H1 (cell line): ENCODE results near the gene TBL1Y. TPM values are rescaled to one million over a fixed set of nuclear protein-coding genes. Genes with fewer than 3 reads are reported as not detected.

Experiments used
- CTCF ChIA-PET: fragments of 300-600 bp; sonication (Branson Sonifier 250); formaldehyde crosslinking; loops from one replicate; lab custom pipeline; 2021; ENCODE audit not compliant: partially characterized antibody; lab: Charles Lee
- POLR2A ChIA-PET: fragments of 300-600 bp; sonication (Branson Sonifier 250); formaldehyde crosslinking; loops from one replicate; lab custom pipeline; 2021; ENCODE audit warnings: inconsistent platforms; ENCODE audit not compliant: partially characterized antibody; lab: Charles Lee
- DNase-seq, 2 experiments: peaks; one replicate each; pipeline versions ENCODE4 v3.0.0 to v3.0.0-alpha.2; 2010 to 2022; ENCODE audit warnings: low spot score in 2 of 2, low read depth in 1 of 2, mixed read lengths in 1 of 2
- FAIRE-seq: peaks from 2 replicates; lab custom pipeline; 2011; peaks lifted over from hg19 to GRCh38; lab: Jason Lieb, UNC
- H2AFZ ChIP-seq: 2 replicates; pipeline ENCODE4 v1.8.1; 2012; ENCODE audit warnings: low read length, inconsistent platforms
- H2AK5ac ChIP-seq: 2 replicates; pipeline ENCODE4 v1.6.1; 2013; ENCODE audit warnings: low read depth, low read length
- H2BK120ac ChIP-seq: replicated peaks from 2 replicates; pipeline ENCODE3; 2013; ENCODE audit warnings: low read depth, low read length, inconsistent platforms
- H2BK12ac ChIP-seq: 2 replicates; pipeline ENCODE4 v1.6.1; 2013; ENCODE audit warnings: low read depth, low read length
- H2BK15ac ChIP-seq: 2 replicates; pipeline ENCODE4 v1.6.1; 2013; ENCODE audit warnings: low read length
- H2BK20ac ChIP-seq: 2 replicates; pipeline ENCODE4 v1.6.1; 2013; ENCODE audit warnings: low read length
- H2BK5ac ChIP-seq: 2 replicates; pipeline ENCODE4 v1.6.1; 2013; ENCODE audit warnings: low read depth, low read length
- H3K14ac ChIP-seq: 2 replicates; pipeline ENCODE4 v1.6.1; 2013; ENCODE audit warnings: inconsistent platforms; ENCODE audit not compliant: insufficient read length
- H3K18ac ChIP-seq: 2 replicates; pipeline ENCODE4 v1.6.1; 2013; ENCODE audit warnings: low read length; ENCODE audit errors: extremely low read depth
- H3K23ac ChIP-seq: 2 replicates; pipeline ENCODE4 v1.6.1; 2013; ENCODE audit warnings: inconsistent platforms; ENCODE audit not compliant: insufficient read length
- H3K23me2 ChIP-seq: 2 replicates; pipeline ENCODE4 v1.6.1; 2013; ENCODE audit warnings: low read depth, low read length
- H3K27ac ChIP-seq: 2 replicates; pipeline ENCODE4 v1.6.1; 2011; ENCODE audit warnings: low read depth, low read length, inconsistent platforms
- H3K27me3 ChIP-seq, 4 experiments: replicated peaks in 1 of 4; 1 replicate in 1 of 4; 2 replicates in 3 of 4; pipeline versions ENCODE4 v1.6.1 to v1.8.1; 2011 to 2013; ENCODE audit warnings: low read length in 3 of 4, mild to moderate bottlenecking in 3 of 4, inconsistent platforms in 2 of 4, mixed read lengths in 2 of 4, moderate library complexity in 1 of 4; ENCODE audit not compliant: control insufficient read depth in 3 of 4, insufficient read depth in 3 of 4; ENCODE audit errors: extremely low read depth in 1 of 4
- H3K36me3 ChIP-seq, 4 experiments: 2 replicates each; pipeline versions ENCODE4 v1.6.1 to v1.8.1; 2011 to 2013; ENCODE audit warnings: mild to moderate bottlenecking in 4 of 4, low read length in 3 of 4, moderate library complexity in 2 of 4, control low read depth in 1 of 4, inconsistent platforms in 1 of 4; ENCODE audit not compliant: insufficient read depth in 4 of 4, control insufficient read depth in 2 of 4
- H3K4ac ChIP-seq: replicated peaks from 2 replicates; pipeline ENCODE3; 2013; ENCODE audit warnings: low read length, low read depth, mixed read lengths, inconsistent platforms; ENCODE audit not compliant: insufficient read length
- H3K4me1 ChIP-seq, 4 experiments: replicated peaks in 1 of 4; 1 replicate in 1 of 4; 2 replicates in 3 of 4; pipeline versions ENCODE4 v1.6.1 to v1.8.1; 2011 to 2013; ENCODE audit warnings: low read length in 3 of 4, inconsistent platforms in 2 of 4, mixed read lengths in 1 of 4; ENCODE audit not compliant: insufficient read depth in 4 of 4, control insufficient read depth in 3 of 4
- H3K4me2 ChIP-seq, 2 experiments: 2 replicates each; pipeline versions ENCODE4 v1.6.1 to v1.8.1; 2011 to 2013; ENCODE audit warnings: low read depth in 2 of 2, low read length in 2 of 2, control low read depth in 1 of 2, inconsistent platforms in 1 of 2, mild to moderate bottlenecking in 1 of 2; ENCODE audit not compliant: insufficient read depth in 1 of 2
- H3K4me3 ChIP-seq, 4 experiments: fragments of 200-600, 300-600 bp in 1 of 4; sonication (generic), shearing (Covaris generic), sonication (Bioruptor Twin) in 1 of 4; 2 replicates each; pipeline versions ENCODE4 v1.5.1 to v1.8.1; 2011 to 2016; ENCODE audit warnings: low read length in 4 of 4, low read depth in 3 of 4, control low read depth in 2 of 4, inconsistent platforms in 2 of 4, mild to moderate bottlenecking in 2 of 4, mixed read lengths in 1 of 4, moderate library complexity in 1 of 4; ENCODE audit not compliant: insufficient read depth in 2 of 4; ENCODE audit errors: extremely low read depth in 1 of 4
- H3K56ac ChIP-seq: replicated peaks from 2 replicates; pipeline ENCODE3; 2013; ENCODE audit warnings: low read depth, mild to moderate bottlenecking, mixed read lengths, low read length, inconsistent platforms; ENCODE audit not compliant: insufficient read length
- H3K79me1 ChIP-seq: 2 replicates; pipeline ENCODE4 v1.6.1; 2013; ENCODE audit warnings: low read depth, low read length, control low read depth
- H3K79me2 ChIP-seq, 2 experiments: 2 replicates each; pipeline versions ENCODE4 v1.6.1 to v1.8.1; 2012 to 2013; ENCODE audit warnings: low read length in 2 of 2, mild to moderate bottlenecking in 2 of 2, inconsistent platforms in 1 of 2; ENCODE audit not compliant: insufficient read depth in 2 of 2, control insufficient read depth in 1 of 2
- H3K9ac ChIP-seq, 4 experiments: replicated peaks in 1 of 4; 1 replicate in 1 of 4; 2 replicates in 3 of 4; pipeline versions ENCODE4 v1.6.1 to v1.8.1; 2011 to 2013; ENCODE audit warnings: low read depth in 3 of 4, low read length in 3 of 4, control low read depth in 2 of 4, mild to moderate bottlenecking in 2 of 4, moderate library complexity in 2 of 4, inconsistent platforms in 1 of 4; ENCODE audit errors: extremely low read depth in 1 of 4
- H3K9me3 ChIP-seq, 2 experiments: 2 replicates each; pipeline versions ENCODE4 v1.6.1 to v1.8.1; 2012 to 2013; ENCODE audit warnings: mild to moderate bottlenecking in 2 of 2, moderate library complexity in 2 of 2, control low read depth in 1 of 2, inconsistent platforms in 1 of 2, low read depth in 1 of 2, low read length in 1 of 2, mixed read lengths in 1 of 2; ENCODE audit not compliant: insufficient read depth in 2 of 2
- H4K20me1 ChIP-seq, 2 experiments: replicated peaks in 1 of 2; 2 replicates each; pipeline versions ENCODE3 to v1.8.1; 2011 to 2013; ENCODE audit warnings: inconsistent platforms in 2 of 2, low read length in 2 of 2, mild to moderate bottlenecking in 1 of 2; ENCODE audit not compliant: insufficient read depth in 2 of 2, control insufficient read depth in 1 of 2
- H4K5ac ChIP-seq: 2 replicates; pipeline ENCODE4 v1.6.1; 2013; ENCODE audit warnings: low read length, low read depth, mixed read lengths, inconsistent platforms; ENCODE audit not compliant: insufficient read length
- H4K8ac ChIP-seq: 2 replicates; pipeline ENCODE4 v1.8.0; 2013; ENCODE audit warnings: mild to moderate bottlenecking, moderate library complexity, low read length, inconsistent platforms; ENCODE audit not compliant: insufficient read depth; ENCODE audit errors: extremely low read depth
- H4K91ac ChIP-seq: replicated peaks from 2 replicates; pipeline ENCODE3; 2013; ENCODE audit warnings: low read length, mixed read lengths, inconsistent platforms; ENCODE audit not compliant: insufficient read length
- ASH2L ChIP-seq: fragments of 200-600, 300-600 bp; sonication (generic); IDR thresholded peaks from one replicate; pipeline ENCODE4 v1.7.1; 2017; ENCODE audit warnings: low read length
- CBX5 ChIP-seq: fragments of 300-800, 300-1000 bp; sonication (generic); IDR thresholded peaks from 2 replicates; pipeline ENCODE4 v1.7.1; 2016; ENCODE audit warnings: antibody characterized with exemption, low read length, low read depth
- CHD1 ChIP-seq: IDR thresholded peaks from 2 replicates; pipeline ENCODE4 v1.6.1; 2012; ENCODE audit warnings: low read depth, low read length, improper control_type of control experiment
- EGR1 ChIP-seq: IDR thresholded peaks from 2 replicates; pipeline ENCODE4 v1.6.1; 2011; ENCODE audit warnings: low read depth, low read length, borderline replicate concordance
- EZH2 ChIP-seq: fragments of 200-600 bp; sonication (generic); IDR thresholded peaks from 2 replicates; pipeline ENCODE4 v1.7.1; 2012; ENCODE audit warnings: low read depth, mild to moderate bottlenecking, moderate library complexity, low read length, inconsistent platforms; ENCODE audit not compliant: severe bottlenecking
- GTF2F1 ChIP-seq: IDR thresholded peaks from 2 replicates; pipeline ENCODE4 v1.6.1; 2012; ENCODE audit warnings: low read depth, low read length, improper control_type of control experiment, borderline replicate concordance
- HDAC2 ChIP-seq, 2 experiments: fragments of 300-600 bp in 1 of 2; sonication (generic) in 1 of 2; IDR thresholded peaks; 2 replicates each; pipeline ENCODE4 v1.6.1; 2011 to 2012; ENCODE audit warnings: low read depth in 2 of 2, low read length in 2 of 2, mild to moderate bottlenecking in 2 of 2, moderate library complexity in 2 of 2, borderline replicate concordance in 1 of 2, inconsistent platforms in 1 of 2
- POLR2AphosphoS5 ChIP-seq: IDR thresholded peaks from 2 replicates; pipeline ENCODE4 v1.6.1; 2011; ENCODE audit warnings: low read depth, low read length
- RNF2 ChIP-seq: fragments of 200-900, 300-1000 bp; sonication (generic); IDR thresholded peaks from 2 replicates; pipeline ENCODE4 v1.7.1; 2016; ENCODE audit warnings: borderline replicate concordance, low read depth, mild to moderate bottlenecking, antibody characterized with exemption, low read length; ENCODE audit not compliant: poor library complexity, severe bottlenecking; ENCODE audit errors: missing control alignments
- TAF1 ChIP-seq: IDR thresholded peaks from 2 replicates; pipeline ENCODE4 v1.6.1; 2011; ENCODE audit warnings: mild to moderate bottlenecking, low read depth, low read length
- TCF12 ChIP-seq: IDR thresholded peaks from 2 replicates; pipeline ENCODE4 v1.6.1; 2011; ENCODE audit warnings: low read depth, mild to moderate bottlenecking, low read length
- ZNF274 ChIP-seq: IDR thresholded peaks from 2 replicates; pipeline ENCODE4 v1.7.0; 2012; ENCODE audit warnings: low read length, borderline replicate concordance; ENCODE audit errors: extremely low read depth
- polyA plus RNA-seq, 7 experiments: library from polyadenylated mRNA; depleted of rRNA in 3 of 7; stranded (reverse) in 5 of 7; unstranded in 2 of 7; fragments of >200 nt in 5 of 7; fragments of 200-250 nt in 2 of 7; gene quantifications; 1 replicate in 5 of 7; 2 replicates in 1 of 7; 4 replicates in 1 of 7; pipeline versions ENCODE4 v1.2.1 to v1.2.3, GENCODE V29; 2011 to 2013; ENCODE audit warnings: missing spikeins in 2 of 7, mixed read lengths in 2 of 7
- total RNA-seq: library from RNA; stranded (reverse); fragmentation: NEBNext Ultra II Directional; extraction: Animal tissue kit (Norgen Biotek cat#: 25700); gene quantifications from 2 replicates; pipeline ENCODE4 v1.2.1, GENCODE V29; 2021
- TF ChIP-seq, protein P1 (sequence below): IDR thresholded peaks from 2 replicates; pipeline ENCODE4 v1.6.1; 2012; ENCODE audit warnings: low read length, inconsistent platforms

The TBL1Y gene
- total and polyA plus RNA-seq, 2 of the 8 experiments (the other 6 are each of a cell fraction or from before 2014, with no cell fraction given), result 2.5 to 4.2 TPM

DNA sequence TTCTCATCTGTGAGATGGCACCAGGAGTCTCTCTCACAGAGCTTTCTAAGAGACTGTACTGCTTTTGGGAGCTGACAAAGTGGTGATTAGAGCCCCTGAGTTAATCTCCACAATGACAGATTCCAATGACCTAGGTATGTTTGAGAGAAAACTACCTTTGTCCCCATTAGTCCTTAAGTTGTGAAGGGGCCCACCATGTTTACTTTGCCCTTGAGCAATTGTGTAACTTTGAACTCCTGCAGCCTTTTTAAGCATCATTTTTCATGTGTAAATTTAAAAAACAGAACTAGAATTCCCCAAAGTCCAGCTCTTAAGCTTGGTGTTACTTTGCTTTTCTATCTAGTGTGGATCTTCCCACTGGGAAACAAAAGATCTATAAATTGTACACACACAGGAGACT lies 2.9 kb downstream of the TBL1Y start:
- POLR2A ChIA-PET, result no interaction called here
- H3K9ac ChIP-seq, result no peak overlapping the region
- no peak overlapping the region for H2AK5ac ChIP-seq
- no peaks in the 10 kb centered on the region for H3K9me3 ChIP-seq
- FAIRE-seq, result no peak
- no peak overlapping the region for H3K27ac ChIP-seq
- H2BK5ac ChIP-seq, result no peak overlapping the region
- no peak overlapping the region for H3K18ac ChIP-seq
- no peak overlapping the region for H2BK20ac ChIP-seq
- H3K23ac ChIP-seq, result no peak overlapping the region
- no peak overlapping the region for H3K14ac ChIP-seq
- no peak overlapping the region for H4K91ac ChIP-seq
- CTCF ChIA-PET, result no interaction called here
- no peak overlapping the region for H4K8ac ChIP-seq
- no peaks in the 10 kb centered on the region for H3K27me3 ChIP-seq
- H3K4me2 ChIP-seq, result no peak overlapping the region
- peaks cover 0 to 6% of the 10 kb centered on the region in 2 experiments for H4K20me1 ChIP-seq
- H2BK15ac ChIP-seq, result no peak overlapping the region
- H2BK120ac ChIP-seq, result no peak overlapping the region
- peaks cover 2% of the 10 kb centered on the region; the same call in 1 of the 2 replicates for H3K23me2 ChIP-seq
- no peak overlapping the region for H3K56ac ChIP-seq
- no peak overlapping the region for H2AFZ ChIP-seq
- no peak overlapping the region for H2BK12ac ChIP-seq
- peaks cover 0 to 4% (median under 1%) of the 10 kb centered on the region in 4 experiments; a peak in 2 of 7 replicates for H3K4me1 ChIP-seq
- H3K79me1 ChIP-seq, result no peaks in the 10 kb centered on the region
- H3K79me2 ChIP-seq, result peaks cover 0 to 32% of the 10 kb centered on the region in 2 experiments; a peak in 2 of 4 replicates
- H3K36me3 ChIP-seq, result peaks cover 0 to 3% (median 2%) of the 10 kb centered on the region in 4 experiments; a peak in 4 of 8 replicates
- H3K4me3 ChIP-seq, result no peak overlapping the region
- no peak overlapping the region for H4K5ac ChIP-seq
- DNase-seq, result no peak
- no peak overlapping the region for H3K4ac ChIP-seq
- TF ChIP-seq ZNF274 (no peak), CBX5 (no peak), GTF2F1 (no peak), HDAC2 (IDR thresholded peaks at IDR 0.05; ENCODE audit: borderline replicate concordance in 1 of 2, low read depth in 2 of 2, low read length in 2 of 2) (no peak), EGR1 (no peak), EZH2 (no peak), RNF2 (no peak), TAF1 (no peak), CHD1 (no peak), ASH2L (no peak), POLR2AphosphoS5 (no peak), TCF12 (no peak)
- TF ChIP-seq, protein P1, sequence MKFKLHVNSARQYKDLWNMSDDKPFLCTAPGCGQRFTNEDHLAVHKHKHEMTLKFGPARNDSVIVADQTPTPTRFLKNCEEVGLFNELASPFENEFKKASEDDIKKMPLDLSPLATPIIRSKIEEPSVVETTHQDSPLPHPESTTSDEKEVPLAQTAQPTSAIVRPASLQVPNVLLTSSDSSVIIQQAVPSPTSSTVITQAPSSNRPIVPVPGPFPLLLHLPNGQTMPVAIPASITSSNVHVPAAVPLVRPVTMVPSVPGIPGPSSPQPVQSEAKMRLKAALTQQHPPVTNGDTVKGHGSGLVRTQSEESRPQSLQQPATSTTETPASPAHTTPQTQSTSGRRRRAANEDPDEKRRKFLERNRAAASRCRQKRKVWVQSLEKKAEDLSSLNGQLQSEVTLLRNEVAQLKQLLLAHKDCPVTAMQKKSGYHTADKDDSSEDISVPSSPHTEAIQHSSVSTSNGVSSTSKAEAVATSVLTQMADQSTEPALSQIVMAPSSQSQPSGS, result no peak
